Hepatocyte (in vitro differentiated cells): ENCODE results near the gene CD3G. TPM values are rescaled to one million over a fixed set of nuclear protein-coding genes. Genes with fewer than 3 reads are reported as not detected.

Source experiments
- DNase-seq: peaks from one replicate; pipeline ENCODE4 v3.0.0-alpha.2; 2016; ENCODE audit warnings: low spot score
- H2AFZ ChIP-seq: fragments of 200-600 bp; sonication (generic); 2 replicates; pipeline ENCODE4 v1.6.0; 2016; ENCODE audit warnings: antibody characterized with exemption, mild to moderate bottlenecking
- H3K27ac ChIP-seq: fragments of 200-600 bp; sonication (generic); 2 replicates; pipeline ENCODE4 v1.5.1; 2016; ENCODE audit warnings: mild to moderate bottlenecking
- H3K27me3 ChIP-seq: fragments of 200-600 bp; sonication (generic); 2 replicates; pipeline ENCODE4 v1.6.1; 2016
- H3K36me3 ChIP-seq: fragments of 200-600 bp; sonication (generic); replicated peaks from 2 replicates; pipeline ENCODE4 v1.5.1; 2016; ENCODE audit warnings: low read depth; ENCODE audit not compliant: insufficient read depth
- H3K4me1 ChIP-seq: fragments of 200-600 bp; sonication (generic); 2 replicates; pipeline ENCODE4 v1.5.1; 2016; ENCODE audit warnings: mild to moderate bottlenecking, moderate library complexity; ENCODE audit not compliant: insufficient read depth
- H3K4me2 ChIP-seq: fragments of 200-600 bp; sonication (generic); 2 replicates; pipeline ENCODE4 v1.6.0; 2016
- H3K4me3 ChIP-seq: fragments of 200-600 bp; sonication (generic); 2 replicates; pipeline ENCODE4 v1.5.1; 2016; ENCODE audit warnings: mild to moderate bottlenecking
- H3K79me2 ChIP-seq: fragments of 200-600 bp; sonication (generic); 2 replicates; pipeline ENCODE4 v1.6.0; 2017; ENCODE audit warnings: mild to moderate bottlenecking
- H3K9me2 ChIP-seq: fragments of 200-600 bp; sonication (generic); replicated peaks from 2 replicates; pipeline ENCODE4 v1.6.0; 2017; ENCODE audit warnings: mild to moderate bottlenecking; ENCODE audit not compliant: insufficient read depth
- H3K9me3 ChIP-seq: fragments of 200-600 bp; sonication (generic); 2 replicates; pipeline ENCODE4 v1.5.1; 2016; ENCODE audit warnings: low read depth, mild to moderate bottlenecking
- H4K20me1 ChIP-seq: fragments of 200-600 bp; sonication (generic); 2 replicates; pipeline ENCODE4 v1.6.0; 2016; ENCODE audit warnings: mild to moderate bottlenecking; ENCODE audit not compliant: insufficient read depth, poor library complexity, severe bottlenecking
- EZH2 ChIP-seq: fragments of 200-600 bp; sonication (generic); IDR thresholded peaks from 2 replicates; pipeline ENCODE4 v1.6.1; 2016; ENCODE audit warnings: antibody characterized with exemption, mild to moderate bottlenecking, borderline replicate concordance
- EZH2phosphoT487 ChIP-seq: fragments of 200-600 bp; sonication (generic); IDR thresholded peaks from one replicate; pipeline ENCODE4 v1.6.1; 2018; ENCODE audit warnings: antibody characterized with exemption, mild to moderate bottlenecking, low read depth, moderate library complexity; ENCODE audit not compliant: unreplicated experiment, severe bottlenecking
- WGBS: methylation state at CpG from one replicate; pipeline ENCODE4 v1.1.6; 2016; ENCODE audit warnings: low lambda C conversion rate; ENCODE audit errors: missing lambda C conversion rate; 5-methylcytosine and 5-hydroxymethylcytosine counted together
- polyA plus RNA-seq: library from polyadenylated mRNA; unstranded; fragments of >200 nt; fragmentation: Nextera tagmentation; extraction: Ambion mirVana; gene quantifications from 2 replicates; pipeline ENCODE4 v1.2.1, GENCODE V29; 2016
- total RNA-seq: library from RNA; depleted of rRNA; stranded (reverse); fragments of >200 nt; gene quantifications from 2 replicates; pipeline ENCODE4 v1.2.3, GENCODE V29; 2014
- TF ChIP-seq, protein P1 (sequence below): fragments of 200-600 bp; sonication (generic); IDR thresholded peaks from 2 replicates; pipeline ENCODE4 v1.5.1; 2016; ENCODE audit warnings: antibody characterized with exemption, mild to moderate bottlenecking; ENCODE audit not compliant: poor library complexity

Gene CD3G
- total and polyA plus RNA-seq, 2 experiments from 2014 or later, result 0.11 to 0.50 TPM

GRCh38 chr11:118311518-118311917 lies 32.6 kb upstream of the CD3G start:
- Histone ChIP-seq H3K36me3 (no peaks in the 10 kb centered on the region), H3K9me2 (no peaks in the 10 kb centered on the region), H3K4me2 (no peak overlapping the region), H3K4me3 (no peak overlapping the region), H3K27ac (no peak overlapping the region), H3K79me2 (no peaks in the 10 kb centered on the region), H3K27me3 (no peaks in the 10 kb centered on the region), H3K4me1 (peaks cover 18% of the 10 kb centered on the region), H3K9me3 (no peaks in the 10 kb centered on the region), H2AFZ (no peak overlapping the region), H4K20me1 (no peaks in the 10 kb centered on the region)
- DNase-seq, result no peak
- 74% methylated on average over 4 of the region's 4 CpGs for WGBS
- TF ChIP-seq EZH2phosphoT487, result no peak
- TF ChIP-seq EZH2, result no peak
- TF ChIP-seq, protein P1, sequence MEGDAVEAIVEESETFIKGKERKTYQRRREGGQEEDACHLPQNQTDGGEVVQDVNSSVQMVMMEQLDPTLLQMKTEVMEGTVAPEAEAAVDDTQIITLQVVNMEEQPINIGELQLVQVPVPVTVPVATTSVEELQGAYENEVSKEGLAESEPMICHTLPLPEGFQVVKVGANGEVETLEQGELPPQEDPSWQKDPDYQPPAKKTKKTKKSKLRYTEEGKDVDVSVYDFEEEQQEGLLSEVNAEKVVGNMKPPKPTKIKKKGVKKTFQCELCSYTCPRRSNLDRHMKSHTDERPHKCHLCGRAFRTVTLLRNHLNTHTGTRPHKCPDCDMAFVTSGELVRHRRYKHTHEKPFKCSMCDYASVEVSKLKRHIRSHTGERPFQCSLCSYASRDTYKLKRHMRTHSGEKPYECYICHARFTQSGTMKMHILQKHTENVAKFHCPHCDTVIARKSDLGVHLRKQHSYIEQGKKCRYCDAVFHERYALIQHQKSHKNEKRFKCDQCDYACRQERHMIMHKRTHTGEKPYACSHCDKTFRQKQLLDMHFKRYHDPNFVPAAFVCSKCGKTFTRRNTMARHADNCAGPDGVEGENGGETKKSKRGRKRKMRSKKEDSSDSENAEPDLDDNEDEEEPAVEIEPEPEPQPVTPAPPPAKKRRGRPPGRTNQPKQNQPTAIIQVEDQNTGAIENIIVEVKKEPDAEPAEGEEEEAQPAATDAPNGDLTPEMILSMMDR, result no peak

GRCh38 chr11:118312328-118312727 lies 31.8 kb upstream of the CD3G start:
- H3K36me3 ChIP-seq, result no peaks in the 10 kb centered on the region
- H3K9me3 ChIP-seq, result no peaks in the 10 kb centered on the region
- H3K4me1 ChIP-seq, result peaks cover 23% of the 10 kb centered on the region
- H4K20me1 ChIP-seq, result no peaks in the 10 kb centered on the region
- H3K4me3 ChIP-seq, result no peak overlapping the region
- 93% methylated on average over 2 of the region's 2 CpGs for WGBS
- DNase-seq, result no peak
- no peak overlapping the region for H3K27ac ChIP-seq
- H3K79me2 ChIP-seq, result no peaks in the 10 kb centered on the region
- H3K4me2 ChIP-seq, result no peak overlapping the region
- no peak overlapping the region for H2AFZ ChIP-seq
- H3K27me3 ChIP-seq, result no peaks in the 10 kb centered on the region
- no peak for TF ChIP-seq EZH2phosphoT487
- TF ChIP-seq EZH2, result no peak
- TF ChIP-seq, protein P1, result no peak
- no peaks in the 10 kb centered on the region for H3K9me2 ChIP-seq

DNA sequence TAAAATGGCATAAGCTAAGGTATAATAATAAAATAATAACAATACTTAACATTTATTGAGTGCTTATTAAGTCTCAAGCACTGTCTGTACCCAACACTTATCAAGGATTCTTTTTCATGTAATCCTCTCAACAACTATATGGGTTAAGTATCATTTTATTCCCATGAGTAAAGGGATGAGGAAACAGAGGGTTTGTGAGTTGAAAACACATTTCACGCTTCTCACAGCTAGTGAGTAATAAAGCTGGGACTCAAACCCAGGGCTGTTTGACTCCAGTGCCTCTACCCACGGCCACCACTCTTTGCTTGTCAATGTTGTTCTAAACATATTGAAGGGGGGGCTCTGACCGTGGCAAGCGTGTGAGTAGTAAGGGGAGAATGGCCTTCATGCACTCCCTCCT lies 30.9 kb upstream of the CD3G start:
- H3K79me2 ChIP-seq, result no peaks in the 10 kb centered on the region
- no peaks in the 10 kb centered on the region for H3K27me3 ChIP-seq
- TF ChIP-seq EZH2phosphoT487 (no peak), EZH2 (no peak)
- TF ChIP-seq, protein P1, result no peak
- H3K4me3 ChIP-seq, result no peak overlapping the region
- no peaks in the 10 kb centered on the region for H4K20me1 ChIP-seq
- no peak for DNase-seq
- no peak overlapping the region for H3K4me2 ChIP-seq
- H3K36me3 ChIP-seq, result no peaks in the 10 kb centered on the region
- peaks cover 23% of the 10 kb centered on the region for H3K4me1 ChIP-seq
- H3K27ac ChIP-seq, result no peak overlapping the region
- no peak overlapping the region for H2AFZ ChIP-seq
- H3K9me3 ChIP-seq, result no peaks in the 10 kb centered on the region
- H3K9me2 ChIP-seq, result no peaks in the 10 kb centered on the region
- WGBS, result 76% methylated on average over 4 of the region's 4 CpGs

DNA sequence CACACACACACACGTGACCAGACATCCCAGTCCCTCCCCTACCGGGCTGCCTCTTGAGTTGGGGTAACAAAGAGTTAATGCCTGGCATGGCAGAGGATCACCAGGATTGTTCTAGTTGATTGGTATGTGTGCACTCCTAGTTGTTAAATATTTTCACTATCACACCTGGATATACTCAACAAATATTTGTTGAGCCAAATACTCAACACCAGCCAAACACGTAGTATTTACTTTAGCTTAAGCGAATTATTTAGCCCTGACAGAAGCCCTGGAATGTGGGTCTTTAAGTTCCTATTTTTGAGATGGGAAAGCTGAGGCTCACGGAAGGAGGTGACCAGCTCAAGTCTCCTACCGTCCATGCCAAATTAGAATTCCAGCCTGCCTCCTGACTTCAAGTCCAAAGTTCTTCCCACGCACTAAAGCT lies 29.1 kb upstream of the CD3G start:
- peak overlapping the region; percentile 95 for H3K27ac ChIP-seq
- DNase-seq, result peak; percentile 35
- H3K9me3 ChIP-seq, result no peaks in the 10 kb centered on the region
- H2AFZ ChIP-seq, result no peak overlapping the region
- peaks cover 23% of the 10 kb centered on the region for H3K4me1 ChIP-seq
- TF ChIP-seq EZH2 (no peak), EZH2phosphoT487 (peak; percentile 54)
- TF ChIP-seq, protein P1, result no peak
- no peaks in the 10 kb centered on the region for H4K20me1 ChIP-seq
- H3K9me2 ChIP-seq, result no peaks in the 10 kb centered on the region
- no peak overlapping the region for H3K4me3 ChIP-seq
- H3K36me3 ChIP-seq, result no peaks in the 10 kb centered on the region
- H3K27me3 ChIP-seq, result no peaks in the 10 kb centered on the region
- 46% methylated on average over 7 of the region's 7 CpGs for WGBS
- H3K4me2 ChIP-seq, result peak overlapping the region; percentile 60
- no peaks in the 10 kb centered on the region for H3K79me2 ChIP-seq
